ENCODE data around the gene GCSH. TPM values are rescaled to one million over a fixed set of nuclear protein-coding genes. Genes with fewer than 3 reads are reported as not detected.
A peak's percentile ranks its signal among the peaks of the same experiment; 100 is the strongest.

Gene GCSH
- total RNA-seq, 1 donor from 2014 or later, result 9.2 TPM

DNA sequence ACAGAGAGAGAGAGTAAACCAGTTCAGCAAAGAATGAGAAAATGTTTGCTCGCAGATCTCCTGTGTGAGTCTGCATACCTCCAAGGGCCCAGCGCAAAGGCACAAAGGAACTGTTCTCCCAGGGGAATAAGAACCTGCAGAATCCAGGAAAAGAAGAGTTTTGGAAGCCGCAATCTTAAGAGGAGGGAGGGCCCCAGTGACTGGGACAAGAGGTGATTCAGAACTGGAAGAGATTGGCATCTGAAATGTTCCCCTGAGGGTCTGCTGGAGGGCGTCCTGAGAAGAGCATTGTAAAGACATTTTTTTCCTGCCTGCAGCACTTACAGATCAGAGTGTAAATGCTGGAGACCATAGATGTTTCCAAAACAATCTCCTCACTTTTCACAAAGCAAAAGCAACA lies 54.5 kb downstream of the GCSH start:
- DNase-seq, result no peak

DNA sequence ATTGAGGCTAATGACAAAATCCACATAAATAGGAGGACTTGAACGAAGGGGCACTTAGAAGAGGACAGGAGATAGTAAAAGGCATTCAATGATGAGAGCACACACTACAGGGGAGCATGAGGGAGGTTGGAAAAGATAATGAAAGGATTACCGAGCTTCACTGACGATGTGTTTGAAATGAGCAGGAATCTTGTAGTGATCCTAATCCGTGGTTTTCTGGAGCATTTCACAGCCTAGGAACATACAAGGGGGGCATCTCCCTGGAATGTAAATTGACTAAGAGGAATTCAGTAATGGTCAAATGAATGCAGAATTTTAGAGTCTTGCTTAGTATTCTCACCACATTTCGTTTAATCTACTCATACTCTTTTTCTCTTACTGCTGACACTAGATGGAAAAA lies 55.4 kb downstream of the GCSH start:
- no peak for DNase-seq

DNA sequence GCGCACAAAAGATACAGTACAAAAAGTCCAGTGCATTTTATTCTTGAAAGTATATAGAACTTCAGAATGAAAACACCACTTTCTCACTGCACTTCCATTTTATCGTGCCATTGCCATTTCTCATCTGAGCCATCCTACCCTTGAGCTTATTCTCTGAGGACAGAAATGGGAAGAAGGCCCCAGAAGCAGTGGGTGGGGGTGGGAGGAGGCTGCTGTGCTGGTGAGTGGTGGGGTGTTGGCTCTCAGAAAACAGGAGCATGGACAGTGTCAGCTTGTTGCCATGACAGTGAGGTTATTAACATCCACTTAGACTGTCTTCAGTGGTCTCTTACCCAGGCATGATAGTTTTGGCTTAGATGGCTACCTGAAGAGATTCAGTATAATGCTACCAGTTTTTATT lies 56.1 kb downstream of the GCSH start:
- no peak for DNase-seq

DNA sequence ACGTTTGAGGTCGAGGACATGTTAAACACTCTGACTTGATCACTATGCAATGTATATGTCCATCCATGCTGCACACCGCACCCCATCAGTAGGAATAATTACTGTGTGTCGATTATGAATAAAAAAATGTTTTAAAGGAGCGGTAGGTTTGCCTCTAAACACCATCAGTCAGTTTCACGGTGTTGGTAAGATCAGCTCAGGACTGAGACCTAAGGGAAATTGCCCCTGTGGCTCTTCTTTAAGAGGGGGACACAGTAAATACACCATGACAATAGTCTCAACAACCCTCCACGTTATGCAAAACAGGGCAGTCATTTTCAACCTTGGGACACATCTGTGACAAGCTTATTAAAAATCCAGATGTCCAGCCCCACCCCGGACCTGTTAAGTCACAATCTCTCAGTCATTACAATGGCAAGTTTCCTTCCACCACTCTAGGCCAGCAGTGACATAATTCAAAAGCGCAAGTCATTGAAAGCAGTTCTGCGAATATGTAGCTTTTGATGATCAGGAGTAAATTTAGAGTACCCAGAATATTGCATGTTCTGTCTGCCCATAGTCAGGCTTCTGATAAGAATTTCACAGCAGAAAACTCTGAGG lies 59.3 kb downstream of the GCSH start:
- DNase-seq, result peak; percentile 63

DNA sequence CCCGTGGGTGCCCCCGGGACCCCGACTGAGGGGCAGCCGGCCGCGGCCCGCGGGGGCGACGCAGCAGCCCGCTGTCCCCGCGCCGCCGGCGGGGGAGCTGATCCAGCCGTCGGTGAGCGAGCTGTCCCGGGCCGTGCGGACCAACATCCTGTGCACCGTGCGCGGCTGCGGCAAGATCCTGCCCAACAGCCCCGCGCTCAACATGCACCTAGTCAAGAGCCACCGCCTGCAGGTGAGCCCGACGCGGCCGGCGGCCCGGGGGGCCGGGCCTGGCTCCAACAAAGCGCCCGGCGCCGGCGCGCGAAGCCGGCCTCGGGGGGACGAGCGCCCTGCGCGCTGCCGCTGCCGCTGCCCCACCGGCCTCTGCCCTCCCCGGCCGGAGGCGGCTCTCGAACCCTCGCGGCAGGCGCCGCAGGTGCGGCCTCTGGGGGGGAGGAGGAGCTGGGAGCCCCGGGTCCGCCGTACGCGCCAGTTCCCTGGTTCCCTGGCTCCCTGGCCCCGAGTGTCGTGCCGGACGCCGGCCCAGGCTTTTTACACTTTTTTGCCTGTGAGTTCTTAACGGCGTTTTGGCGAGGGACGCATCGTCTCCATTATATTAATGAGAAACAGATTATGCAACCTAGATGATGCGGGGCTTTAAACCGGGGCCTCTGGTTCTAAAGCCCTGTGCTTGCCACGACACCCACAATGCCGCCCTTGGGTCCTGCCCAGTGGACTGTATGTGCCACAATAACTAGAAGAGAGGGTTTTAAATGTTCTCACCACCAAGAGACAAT lies 60.0 kb downstream of the GCSH start:
- DNase-seq, result peak; percentile 52

DNA sequence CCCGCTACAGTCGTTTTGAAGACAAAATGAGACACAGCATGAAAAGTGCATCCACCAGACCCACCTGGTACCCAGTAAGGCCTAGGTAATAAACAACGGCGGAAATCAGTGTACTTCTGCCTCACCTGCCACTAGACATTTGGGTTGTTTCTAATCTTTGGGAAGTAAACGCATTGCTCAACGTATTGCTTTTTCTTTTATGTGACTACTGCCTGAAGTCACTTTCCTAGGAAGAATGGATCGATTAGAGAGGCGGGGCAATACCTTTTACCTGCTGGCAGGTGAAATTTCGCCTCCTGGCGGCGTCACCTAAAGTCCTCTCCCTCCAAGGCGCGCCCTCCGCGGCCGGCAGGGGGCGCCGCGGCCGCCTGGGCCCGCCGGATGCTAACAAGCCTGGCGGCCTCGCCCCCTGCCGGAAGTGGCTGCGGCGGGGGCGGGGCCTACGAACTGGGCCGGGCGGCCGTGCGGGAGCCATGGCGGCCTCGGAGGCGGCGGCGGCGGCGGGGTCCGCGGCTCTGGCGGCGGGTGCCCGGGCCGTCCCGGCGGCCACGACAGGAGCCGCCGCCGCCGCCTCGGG lies 60.7 kb downstream of the GCSH start, which contains the start of gene ATMIN:
Gene ATMIN, plus strand, starts transcription at position 445 of the 577 bp plus-strand sequence. Its CDS starts 29 bp downstream, at position 474.
- DNase-seq, result peak; percentile 91

Other genes with a start within 250 kb of the GCSH start
- gene CMC2, start 89.5 kb downstream of the GCSH start, total RNA-seq, result 35.7 and 47.4 TPM in 2 replicates
- gene CENPN, start 89.2 kb downstream of the GCSH start, total RNA-seq, result 57.2 and 101 TPM in 2 replicates
- 40.0 and 43.9 TPM in 2 replicates for gene ATMIN, start 60.6 kb downstream of the GCSH start, total RNA-seq
- 0.23 and 0.51 TPM in 2 replicates for gene C16orf46, start 19.2 kb downstream of the GCSH start, total RNA-seq
- not detected in 2 replicates for gene BCO1, start 142.3 kb upstream of the GCSH start, total RNA-seq
- 10.7 and 11.3 TPM in 2 replicates for gene GAN, start 218.6 kb upstream of the GCSH start, total RNA-seq